T-helper 1 cell (primary cell): ENCODE results near the gene BZW1.
"Not testable (repeated sequence)": the region's sequence is repeated elsewhere in the genome, so short reads cannot be mapped to it uniquely, and the experiment has no call there.

Experiments used
- DNase-seq, 5 donors: peaks; one replicate each; pipeline ENCODE4 v3.0.0-alpha.2; 2012 to 2020

BZW1 gene

DNA sequence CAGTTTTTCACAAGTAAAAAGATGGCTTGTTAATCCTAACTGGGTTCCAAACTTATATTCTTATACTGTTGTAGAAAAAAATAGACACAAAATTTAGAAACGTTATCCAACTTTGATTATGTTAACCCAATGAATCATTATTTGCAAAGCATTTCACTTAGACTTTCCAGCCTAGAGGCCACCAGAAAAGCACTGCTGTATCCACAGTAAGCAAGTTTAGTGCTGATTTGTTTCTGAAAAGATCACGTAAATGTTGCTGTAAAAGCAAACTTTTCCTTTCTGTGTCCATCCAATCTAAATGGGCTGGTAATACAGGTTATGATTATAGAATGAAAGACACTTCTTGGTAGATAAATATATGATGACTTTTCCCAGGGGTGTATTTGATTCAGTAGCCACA lies 17.6 kb upstream of the BZW1 start:
- DNase-seq, result no peak

DNA sequence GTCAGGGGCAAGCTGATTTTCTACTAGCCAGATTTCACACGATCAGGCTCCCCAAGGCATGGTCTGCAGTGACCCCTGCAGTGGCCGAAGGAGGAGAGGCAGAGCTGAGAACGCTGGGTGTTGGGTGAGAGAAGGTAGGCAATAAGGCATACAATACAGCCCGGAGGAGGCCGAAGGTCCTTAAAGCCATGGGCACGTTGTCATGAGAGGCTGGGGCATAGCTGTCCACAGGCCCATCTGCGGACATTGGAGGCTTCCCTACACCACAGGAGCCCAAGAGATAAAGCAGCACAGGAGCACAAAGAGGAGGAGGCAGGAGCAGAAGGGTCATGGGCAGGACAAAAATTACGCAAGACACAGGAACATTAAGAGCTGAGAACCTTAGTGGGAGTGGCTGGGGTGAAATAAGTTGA lies 16.7 kb upstream of the BZW1 start:
- DNase-seq, result no peak

DNA sequence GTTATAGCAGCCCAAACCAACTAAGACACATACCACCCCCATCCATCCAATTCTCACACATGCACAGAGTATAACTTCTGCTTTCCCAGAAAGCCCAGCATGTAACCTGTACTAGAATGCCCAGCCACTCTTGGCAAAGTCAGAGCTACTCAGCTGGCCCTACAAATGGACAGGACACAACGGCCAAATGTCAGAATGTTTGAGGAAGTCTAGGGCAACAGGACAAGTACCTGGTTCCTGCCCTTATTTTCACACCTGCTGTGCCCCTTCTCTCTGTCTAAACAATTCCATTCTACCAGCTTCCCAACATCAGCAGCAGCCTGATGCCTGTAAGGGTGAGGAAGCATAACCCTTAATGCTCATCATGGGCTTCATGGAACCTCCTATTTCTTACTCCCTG lies 15.1 kb upstream of the BZW1 start:
- no peak for DNase-seq

DNA sequence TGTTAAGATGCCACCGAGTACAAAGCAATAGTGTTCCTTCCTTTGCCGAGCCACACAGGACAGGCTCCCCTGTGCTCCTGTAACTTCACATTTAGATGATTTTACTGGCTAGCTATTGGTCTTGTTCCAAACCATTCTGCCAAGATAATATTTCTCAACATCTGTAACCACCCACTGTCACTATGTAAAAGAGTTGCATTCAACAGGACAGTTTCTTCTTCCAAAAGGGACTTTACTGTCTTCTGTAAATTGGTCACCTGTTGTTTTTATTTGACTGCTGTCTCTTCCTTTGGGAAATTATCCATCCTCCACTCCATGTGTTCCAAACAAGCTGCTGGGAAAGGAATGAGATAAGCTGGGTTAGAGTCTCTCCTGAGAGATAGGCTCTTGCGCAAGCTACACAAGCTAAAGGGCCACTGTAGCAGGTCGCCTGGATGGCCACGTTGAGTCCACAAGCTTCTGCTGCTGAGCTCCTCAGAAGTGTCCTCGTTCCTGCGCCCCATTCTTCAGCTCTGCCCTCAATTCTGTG lies 14.4 kb upstream of the BZW1 start:
- no peak for DNase-seq

DNA sequence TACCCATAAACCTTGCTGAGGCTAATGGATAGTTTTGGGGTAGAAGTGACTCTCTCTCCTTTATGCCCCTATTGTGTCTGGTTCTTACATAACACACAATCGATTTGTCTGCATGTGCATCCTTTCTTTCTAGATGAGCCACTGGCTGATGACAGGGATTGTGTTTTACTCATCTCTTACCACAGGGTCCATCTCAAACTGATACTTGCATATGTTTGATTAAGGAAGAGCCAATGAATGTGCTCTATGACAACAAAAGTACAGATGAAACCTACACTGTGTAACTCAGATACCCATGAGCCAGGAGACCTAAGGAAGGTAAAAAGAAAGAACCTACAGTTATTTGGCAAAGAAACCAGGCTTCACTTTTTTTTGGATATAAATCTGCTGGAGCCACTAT lies 13.2 kb upstream of the BZW1 start:
- peak in 1 of 5 donors; percentile 44 for DNase-seq

DNA sequence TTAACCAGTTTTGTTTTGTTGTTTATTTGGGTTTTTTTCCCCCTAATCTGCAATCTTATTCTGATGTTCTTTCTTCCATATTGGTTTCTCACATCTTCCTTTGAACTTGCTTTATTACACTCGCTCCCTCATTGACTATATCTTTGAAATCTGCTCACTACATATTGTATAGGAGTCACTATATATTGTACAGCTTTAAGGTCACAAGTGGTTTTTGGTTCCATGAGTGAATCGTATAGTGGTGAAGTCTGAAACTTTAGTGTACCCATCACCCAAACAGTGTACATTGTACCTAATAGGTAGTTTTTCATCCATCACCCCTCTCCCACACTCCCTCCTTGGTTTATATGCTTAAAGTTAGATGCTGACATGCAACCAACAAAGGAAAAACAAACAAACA lies 11.3 kb upstream of the BZW1 start:
- DNase-seq, result no peak

DNA sequence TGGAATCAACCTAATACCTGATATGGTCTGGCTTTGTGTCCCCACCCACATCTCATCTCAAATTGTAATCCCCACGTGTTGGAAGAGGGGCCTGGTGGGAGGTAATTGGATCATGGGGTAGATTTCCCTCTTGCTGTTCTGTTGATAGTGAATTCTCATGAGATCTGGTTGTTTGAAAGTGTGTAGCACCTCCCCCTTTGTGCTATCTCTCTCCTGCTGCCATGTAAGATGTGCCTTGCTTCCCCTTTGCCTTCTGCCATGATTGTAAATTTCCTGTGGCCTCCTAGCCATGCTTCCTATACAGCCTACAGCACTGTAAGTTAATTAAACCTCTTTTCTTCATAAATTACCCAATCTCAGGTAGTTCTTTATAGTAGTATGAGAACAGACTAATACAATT lies 10.3 kb upstream of the BZW1 start:
- DNase-seq, result not testable (repeated sequence)

DNA sequence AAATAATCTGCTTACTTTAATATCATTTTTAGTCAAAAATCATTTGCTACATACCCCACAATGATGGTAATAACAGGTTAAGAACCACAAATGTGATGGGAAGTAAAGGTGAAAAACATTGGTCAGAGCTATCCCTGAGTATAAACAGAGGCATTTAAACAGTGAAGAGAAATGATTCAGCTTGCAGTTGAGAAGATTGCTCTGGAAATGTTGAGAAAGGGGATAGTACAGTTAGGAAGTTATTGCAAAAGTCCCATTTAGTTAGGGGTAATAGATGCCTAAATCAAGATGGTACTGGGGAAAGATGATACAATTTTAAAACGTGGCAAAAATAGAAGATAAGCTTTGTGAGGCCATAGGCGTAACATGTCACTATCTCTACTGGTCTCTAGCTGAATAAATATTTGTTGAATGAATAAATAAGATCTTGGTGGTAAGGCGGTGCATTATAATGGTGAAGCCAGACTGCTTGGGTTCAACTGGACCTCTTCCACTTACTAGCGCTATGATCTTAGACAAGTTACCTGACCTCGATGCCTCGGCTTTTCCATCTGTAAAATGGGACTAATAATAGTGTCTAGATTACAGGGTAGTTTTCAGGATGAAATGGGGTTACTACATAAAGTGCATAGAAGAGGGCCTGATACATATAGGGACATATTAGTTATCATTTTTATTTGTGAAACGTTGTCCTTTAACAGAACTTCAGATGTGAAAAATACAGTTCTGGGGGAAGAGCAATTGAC lies 2.0 kb upstream of the BZW1 start:
- no peak for DNase-seq

DNA sequence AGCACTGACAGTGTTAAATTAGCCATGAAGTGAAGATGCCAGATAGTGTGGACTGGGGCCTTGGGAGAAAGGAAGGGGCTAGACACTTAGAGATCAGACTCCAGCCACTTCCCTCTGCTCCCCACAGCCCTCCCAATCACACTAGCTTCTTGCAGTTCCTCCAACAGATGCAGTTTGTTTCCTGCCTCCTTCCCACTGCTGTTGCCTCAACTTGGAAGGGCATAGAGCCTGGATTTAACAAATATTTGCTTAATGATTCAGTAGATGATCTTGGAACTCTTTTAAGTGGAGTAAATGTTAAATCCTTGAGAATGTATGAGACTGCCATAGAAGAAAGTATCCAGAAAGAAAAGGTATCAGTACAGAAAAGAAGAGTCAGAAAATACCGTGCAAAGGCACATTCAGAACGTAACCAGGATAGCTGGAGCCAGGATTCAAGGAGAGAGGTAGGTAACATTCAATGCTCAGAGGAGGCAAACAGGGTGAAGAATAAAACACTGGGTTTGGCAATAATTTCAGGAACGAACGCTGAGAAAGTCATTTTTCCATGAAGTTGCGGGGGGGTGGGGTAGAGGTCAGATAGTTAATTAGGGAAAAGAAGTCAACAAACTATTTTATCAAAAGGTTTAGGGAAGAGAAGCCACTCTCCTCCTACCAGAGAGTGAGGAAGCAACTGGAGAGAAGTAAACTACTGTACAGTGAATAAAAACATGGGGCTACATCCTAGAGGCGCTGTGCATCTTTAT lies 1.3 kb upstream of the BZW1 start:
- DNase-seq, result no peak

DNA sequence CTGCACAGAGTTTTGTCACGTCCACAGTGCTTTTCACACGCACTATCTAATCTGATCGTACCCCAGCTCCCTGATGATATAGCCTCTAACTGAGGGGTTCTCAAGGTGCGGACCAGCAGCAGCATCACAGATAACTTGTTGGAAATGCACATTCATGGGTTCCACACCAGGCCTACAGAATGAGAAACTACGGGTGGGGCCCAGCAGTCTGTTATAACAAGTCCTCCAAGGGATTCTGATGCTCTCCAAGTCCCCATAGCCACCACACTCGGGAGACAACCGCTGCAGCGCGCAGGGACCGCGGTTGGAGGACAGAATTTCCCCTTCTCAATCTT lies 745 bp upstream of the BZW1 start:
- no peak for DNase-seq

DNA sequence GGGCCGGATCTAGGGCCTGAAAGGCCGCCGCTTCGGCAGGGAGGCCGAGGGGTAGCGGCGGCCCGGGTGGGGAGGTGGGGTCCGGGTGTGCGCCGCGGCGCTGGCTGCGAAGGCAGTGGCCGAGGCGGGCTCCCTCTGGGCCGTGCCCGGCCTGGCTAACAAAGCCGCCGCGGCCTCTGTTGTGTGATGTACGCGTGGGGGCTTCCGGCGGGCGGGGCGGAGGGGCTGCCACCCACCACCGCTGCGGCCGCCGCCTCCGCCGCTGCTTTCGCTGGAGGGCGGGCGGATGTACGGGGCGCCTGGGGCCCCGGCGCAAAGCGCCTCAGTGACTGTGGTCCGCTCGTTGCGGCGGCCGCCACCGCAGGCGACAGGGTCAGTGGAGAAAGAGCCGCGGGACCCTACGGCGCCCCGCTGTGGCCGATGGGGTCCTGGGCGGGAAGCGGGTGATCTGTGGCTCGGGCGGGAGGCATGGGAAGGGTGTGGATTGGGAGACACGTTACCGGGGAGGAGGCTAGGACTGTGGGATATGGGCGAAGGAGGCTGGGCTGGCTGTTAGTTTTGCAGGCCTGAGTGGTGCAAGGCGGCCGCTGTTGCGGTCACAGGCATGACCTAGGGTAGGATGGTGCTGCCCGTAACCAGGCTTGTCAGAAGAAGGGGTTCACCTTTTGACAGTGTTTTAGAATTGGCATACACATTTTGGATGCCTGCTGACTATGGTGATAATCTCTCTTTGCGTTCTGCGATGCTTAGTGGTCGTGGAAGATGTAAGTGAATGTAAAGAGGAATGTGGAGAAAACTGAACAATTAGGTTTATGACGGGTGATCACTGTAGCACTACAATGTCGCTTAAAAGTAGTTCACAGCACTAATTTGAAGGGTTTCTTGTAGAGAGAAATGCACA lies 662 bp downstream of the BZW1 start:
- peak; percentile 37 to 66 (median 40) for DNase-seq

DNA sequence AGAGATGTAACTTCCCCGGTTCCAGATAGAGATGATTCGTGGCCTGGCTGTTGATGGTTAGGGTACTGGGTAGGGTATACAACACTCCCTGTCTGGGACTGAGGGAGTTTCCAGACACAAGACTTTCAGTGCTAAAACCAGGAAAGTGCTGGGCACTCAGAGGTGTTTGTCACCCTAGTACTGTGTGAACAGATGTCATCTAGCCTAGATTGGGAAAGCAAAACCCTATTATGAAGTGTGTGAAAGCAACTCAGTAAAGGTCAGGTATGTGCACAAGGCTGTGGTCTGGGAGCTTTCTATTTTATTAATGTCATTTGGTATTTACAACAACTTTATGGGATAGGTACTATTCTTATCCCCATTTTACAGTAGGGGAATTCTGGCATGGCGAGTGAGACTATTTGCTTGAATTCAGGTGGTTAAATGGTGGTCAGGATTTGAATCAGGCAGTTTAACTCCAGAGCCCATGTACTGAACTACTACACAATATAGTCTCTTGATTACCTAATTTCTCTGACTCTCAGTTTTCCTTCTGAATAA lies 2.6 kb downstream of the BZW1 start:
- DNase-seq, result peak in 1 of 5 donors; percentile 10

DNA sequence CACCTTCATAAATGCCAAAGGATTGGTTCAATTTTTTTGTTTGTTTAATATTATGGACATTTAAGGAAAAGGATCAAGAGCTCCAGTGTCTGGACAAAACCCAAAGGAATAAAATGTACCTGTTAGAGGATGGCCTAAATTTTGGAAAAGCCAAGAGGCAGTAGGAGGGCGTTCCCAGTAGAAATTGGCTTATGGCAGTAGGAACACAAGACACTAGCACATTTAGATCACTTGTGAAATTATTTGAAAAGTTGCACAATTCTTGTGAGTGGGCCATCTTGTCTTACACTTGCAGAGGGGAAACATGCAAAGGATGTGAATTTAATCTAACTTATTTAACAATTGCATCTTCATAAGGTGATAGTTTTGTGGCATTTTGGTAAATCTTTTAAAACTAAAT lies 3.2 kb downstream of the BZW1 start:
- DNase-seq, result no peak

DNA sequence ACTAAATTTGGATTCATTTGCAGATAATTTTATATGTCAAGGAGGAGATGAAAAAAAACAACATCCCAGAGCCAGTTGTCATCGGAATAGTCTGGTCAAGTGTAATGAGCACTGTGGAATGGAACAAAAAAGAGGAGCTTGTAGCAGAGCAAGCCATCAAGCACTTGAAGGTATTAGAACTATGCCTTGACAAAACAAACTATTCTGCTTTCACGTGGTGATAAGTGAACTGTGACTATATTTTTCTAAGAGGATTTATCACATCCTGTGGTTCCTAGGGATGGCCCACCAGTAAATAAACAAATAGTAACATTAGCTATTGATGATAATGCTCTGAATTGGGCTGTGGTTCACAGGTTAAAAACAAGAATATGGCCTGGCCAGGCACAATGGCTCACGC lies 7.0 kb downstream of the BZW1 start:
- DNase-seq, result not testable (repeated sequence)

DNA sequence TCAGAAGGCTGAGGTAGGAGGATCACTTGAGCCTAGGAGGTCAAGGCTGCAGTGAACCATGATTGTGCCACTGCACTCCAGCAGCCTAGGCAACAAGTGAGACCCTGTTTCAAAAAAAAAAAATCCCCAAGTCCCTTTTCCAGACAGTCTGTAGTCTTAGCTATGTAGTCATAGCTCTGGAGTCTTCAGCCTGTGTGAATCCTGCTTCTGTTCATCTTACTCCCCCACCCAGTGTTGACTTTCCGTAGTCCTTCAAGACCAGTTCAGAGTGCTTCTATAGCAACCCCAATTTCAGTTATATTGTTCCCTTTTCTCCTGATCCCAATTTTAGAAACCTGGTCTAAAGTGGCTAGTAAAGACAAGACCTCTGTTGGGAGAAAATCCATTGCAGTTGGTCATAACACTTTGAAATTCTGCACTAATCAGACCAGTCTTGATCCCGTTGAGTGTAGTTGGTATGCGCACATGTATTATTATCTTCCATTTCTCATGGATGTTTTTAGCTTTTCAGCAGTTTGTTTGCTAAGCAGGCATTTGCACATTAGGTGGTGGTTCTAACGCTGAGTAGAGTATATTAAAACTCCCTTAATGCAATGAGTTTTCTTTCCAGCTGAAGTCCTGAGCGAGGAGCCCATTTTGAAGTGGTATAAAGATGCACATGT lies 9.0 kb downstream of the BZW1 start:
- DNase-seq, result no peak

DNA sequence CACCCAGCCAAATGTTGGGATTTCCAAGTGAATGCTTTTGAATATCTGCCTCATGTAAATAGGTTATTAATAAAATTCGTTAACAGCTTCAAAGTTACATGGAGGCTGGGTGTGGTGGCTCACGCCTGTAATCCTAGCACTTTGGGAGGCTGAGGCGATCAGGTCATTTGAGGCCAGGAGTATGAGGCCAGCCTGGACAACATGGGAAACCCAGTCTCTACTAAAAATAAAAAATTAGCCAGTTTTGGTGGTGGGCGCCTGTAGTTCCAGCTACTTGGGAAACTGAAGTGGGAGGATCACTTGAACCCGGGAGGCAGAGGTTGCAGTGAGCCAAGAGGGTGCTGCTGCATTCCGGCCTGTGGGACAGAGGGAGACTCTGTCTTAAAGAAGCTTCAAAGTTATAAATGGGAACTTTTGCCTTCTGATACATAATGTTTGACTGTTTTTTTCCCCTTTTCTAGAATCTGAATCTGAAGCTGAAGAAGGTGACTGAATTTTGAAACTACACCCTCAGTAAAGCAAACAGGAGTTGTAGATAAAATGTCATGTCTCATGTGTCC lies 10.1 kb downstream of the BZW1 start:
- DNase-seq, result no peak

DNA sequence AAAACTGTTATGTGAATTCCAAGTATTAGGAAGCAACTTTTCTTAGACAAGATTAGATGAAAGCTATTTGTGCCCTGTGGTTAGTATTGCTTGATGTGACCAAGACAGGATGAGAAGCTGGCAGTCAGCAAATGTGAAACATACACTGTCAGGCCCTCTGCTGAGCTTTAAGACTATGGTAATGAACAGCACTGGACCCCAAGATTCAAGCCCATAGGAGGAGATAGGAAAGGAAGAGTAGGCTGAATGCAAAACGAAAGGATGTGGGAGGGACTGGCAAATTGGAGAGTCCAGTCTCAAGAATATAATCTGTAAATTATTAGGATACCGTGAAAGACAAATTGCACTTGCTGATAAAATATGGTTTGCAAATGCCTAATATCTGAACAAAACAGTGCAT lies 16.4 kb downstream of the BZW1 start:
- DNase-seq, result no peak

DNA sequence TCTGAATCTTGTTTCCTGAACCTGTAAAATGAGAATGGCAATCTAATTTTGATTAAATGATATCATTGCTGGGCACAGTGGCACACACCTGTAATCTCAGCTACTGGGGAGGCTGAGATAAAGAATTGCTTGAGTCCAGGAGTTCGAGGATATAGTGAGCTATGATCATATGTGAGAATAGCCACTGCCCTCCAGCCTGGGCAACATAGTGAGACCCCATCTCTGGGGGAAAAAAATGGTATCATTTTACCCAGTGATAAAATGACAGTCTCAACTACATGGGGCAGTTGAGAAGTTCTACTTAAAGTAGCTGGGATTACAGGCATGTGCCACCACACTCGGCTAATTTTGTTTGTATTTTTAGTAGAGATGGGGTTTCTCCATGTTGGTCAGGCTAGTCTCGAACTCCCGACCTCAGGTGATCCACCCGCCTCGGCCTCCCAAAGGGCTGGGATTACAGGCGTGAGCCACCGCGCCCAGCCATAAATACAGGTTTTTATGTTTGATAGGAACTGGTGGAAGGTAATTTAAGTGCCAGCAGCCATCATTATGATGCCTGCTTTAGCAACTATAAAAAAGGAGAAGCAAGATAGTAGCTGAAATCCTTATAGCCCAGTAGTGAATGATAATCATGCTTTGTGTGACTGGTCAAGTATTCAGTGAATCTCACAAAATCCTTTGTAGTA lies 17.0 kb downstream of the BZW1 start:
- DNase-seq, result no peak

DNA sequence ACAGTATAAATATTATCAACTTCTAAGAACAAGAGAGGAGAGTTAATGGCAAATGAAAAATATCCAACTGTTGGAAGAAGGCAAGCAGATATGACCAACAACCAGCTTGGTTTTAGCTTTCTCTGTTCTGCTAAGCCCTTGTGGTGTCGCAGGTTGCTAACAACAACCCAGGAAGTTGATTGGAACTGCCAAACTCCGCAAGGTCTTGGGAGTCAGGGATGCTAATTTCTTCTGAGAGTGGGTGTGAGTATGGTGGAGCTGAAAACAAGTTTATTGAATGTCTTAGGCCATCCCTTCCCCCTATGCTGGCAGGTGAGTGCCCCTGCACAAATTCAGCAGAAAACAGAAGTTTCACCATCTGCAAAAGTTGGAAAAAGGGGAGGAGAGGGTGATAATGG lies 17.5 kb downstream of the BZW1 start:
- no peak for DNase-seq

DNA sequence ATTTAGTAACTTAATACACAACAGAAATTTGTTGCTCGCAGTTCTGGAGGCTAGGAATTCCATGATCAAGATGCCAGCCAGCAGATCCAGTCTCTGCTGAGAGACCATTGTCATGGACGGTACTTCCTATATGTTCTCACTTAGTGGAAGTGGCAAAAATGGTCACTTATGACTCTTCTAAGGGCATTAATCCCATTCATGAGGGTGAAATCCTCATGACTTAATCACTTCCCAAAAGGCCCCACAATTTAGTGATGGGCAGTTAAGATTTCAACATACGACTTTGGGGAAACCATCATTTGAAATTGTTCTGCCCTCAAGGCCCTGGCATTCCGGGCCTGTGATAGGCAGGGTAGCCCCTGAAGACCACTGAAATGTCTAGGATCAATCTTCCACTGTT lies 23.0 kb downstream of the BZW1 start:
- DNase-seq, result no peak

DNA sequence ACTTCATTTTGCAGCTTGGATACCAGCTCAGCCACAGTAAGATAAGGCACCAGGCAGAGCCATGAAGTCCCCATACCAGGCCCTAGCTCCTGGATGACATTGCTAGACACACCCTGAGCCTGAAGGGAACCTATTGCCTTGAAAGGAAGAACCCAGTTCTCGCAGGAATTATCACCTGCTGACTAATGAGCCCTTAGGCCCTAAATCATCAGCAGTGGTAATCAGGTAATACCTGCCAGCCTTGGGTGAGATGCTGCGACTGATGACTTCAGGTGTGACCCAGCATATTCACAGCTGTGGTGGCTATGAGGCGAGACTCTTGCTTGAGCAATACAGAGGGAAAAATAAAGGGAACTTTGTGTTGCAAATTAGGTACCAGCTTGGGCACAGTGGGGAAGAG lies 27.8 kb downstream of the BZW1 start:
- no peak for DNase-seq
